GM23338 (cell line): ENCODE measurements around the gene KLHDC7A. TPM values are rescaled to one million over a fixed set of nuclear protein-coding genes. Genes with fewer than 3 reads are reported as not detected.

Experiments
- ATAC-seq: fragments of 200-7000 bp; cut with Tn5 transposase; 3 replicates; pipeline ENCODE4 v1.9.1; 2020
- DNase-seq: peaks from one replicate; pipeline ENCODE4 v3.0.0-alpha.2; 2015; ENCODE audit warnings: low spot score
- H2AFZ ChIP-seq: fragments of 200-600 bp; sonication (generic); 2 replicates; pipeline ENCODE4 v1.8.0; 2016; ENCODE audit warnings: antibody characterized with exemption, mild to moderate bottlenecking, moderate library complexity
- H3F3A ChIP-seq: fragments of 200-600 bp; sonication (generic); replicated peaks from 2 replicates; pipeline ENCODE4 v1.8.0; 2017; ENCODE audit warnings: antibody characterized with exemption, mixed run types, low read depth
- H3K27ac ChIP-seq: fragments of 200-600 bp; sonication (generic); 2 replicates; pipeline ENCODE4 v1.6.1; 2016; ENCODE audit warnings: low read depth
- H3K27me3 ChIP-seq: fragments of 200-600 bp; sonication (generic); 2 replicates; pipeline ENCODE4 v1.8.0; 2016; ENCODE audit warnings: mild to moderate bottlenecking, mixed run types, moderate library complexity; ENCODE audit not compliant: insufficient read depth
- H3K36me3 ChIP-seq: fragments of 200-600 bp; sonication (generic); 2 replicates; pipeline ENCODE4 v1.8.0; 2016; ENCODE audit warnings: mild to moderate bottlenecking; ENCODE audit not compliant: insufficient read depth
- H3K4me1 ChIP-seq: fragments of 200-600 bp; sonication (generic); 2 replicates; pipeline ENCODE4 v1.8.0; 2016; ENCODE audit warnings: mild to moderate bottlenecking, moderate library complexity; ENCODE audit not compliant: insufficient read depth
- H3K4me2 ChIP-seq: fragments of 200-600 bp; sonication (generic); 2 replicates; pipeline ENCODE4 v1.7.1; 2017; ENCODE audit warnings: mixed run types
- H3K4me3 ChIP-seq: fragments of 200-600 bp; sonication (generic); 2 replicates; pipeline ENCODE4 v1.6.1; 2016; ENCODE audit warnings: mixed run types
- H3K79me2 ChIP-seq: fragments of 200-600 bp; sonication (generic); replicated peaks from 2 replicates; pipeline ENCODE4 v1.8.0; 2017; ENCODE audit warnings: mild to moderate bottlenecking; ENCODE audit not compliant: insufficient read depth
- H3K9me2 ChIP-seq: fragments of 200-600 bp; sonication (generic); 2 replicates; pipeline ENCODE4 v1.8.0; 2017; ENCODE audit not compliant: insufficient read depth
- H4K20me1 ChIP-seq: fragments of 200-600 bp; sonication (generic); replicated peaks from 2 replicates; pipeline ENCODE4 v1.8.0; 2017; ENCODE audit warnings: mild to moderate bottlenecking; ENCODE audit not compliant: insufficient read depth
- H3K27ac Mint-ChIP-seq: 2 replicates; pipeline ENCODE4 v1.8.0; 2020; ENCODE audit warnings: inconsistent platforms, mild to moderate bottlenecking, moderate library complexity, mixed read lengths
- H3K27me3 Mint-ChIP-seq: 3 replicates; pipeline ENCODE4 v1.8.0; 2022; ENCODE audit warnings: low read depth, mild to moderate bottlenecking, moderate library complexity, mixed read lengths, inconsistent platforms; ENCODE audit not compliant: insufficient read depth, poor library complexity
- H3K36me3 Mint-ChIP-seq: 3 replicates; pipeline ENCODE4 v1.8.0; 2021; ENCODE audit warnings: low read depth, mild to moderate bottlenecking, inconsistent platforms, moderate library complexity, mixed read lengths
- H3K4me1 Mint-ChIP-seq: 3 replicates; pipeline ENCODE4 v1.8.0; 2020; ENCODE audit warnings: mild to moderate bottlenecking, inconsistent platforms, mixed read lengths
- H3K4me3 Mint-ChIP-seq: 3 replicates; pipeline ENCODE4 v1.8.0; 2021; ENCODE audit warnings: moderate library complexity, mild to moderate bottlenecking, inconsistent platforms, mixed read lengths
- H3K9me3 Mint-ChIP-seq: 3 replicates; pipeline ENCODE4 v1.8.0; 2020; ENCODE audit warnings: moderate library complexity, mild to moderate bottlenecking, inconsistent platforms, mixed read lengths
- CREB1 ChIP-seq: fragments of 250-450 bp; sonication (Bioruptor Pico); IDR thresholded peaks from 2 replicates; pipeline ENCODE4 v1.5.0; 2020; ENCODE audit warnings: low read depth, mild to moderate bottlenecking, moderate library complexity
- CTCF ChIP-seq, 2 experiments: fragments of 200-600 bp in 1 of 2; sonication (generic) in 1 of 2; conservative IDR thresholded peaks; 2 replicates each; pipeline versions ENCODE4 v1.5.1 to v1.6.1; 2016 to 2017; ENCODE audit warnings: antibody characterized with exemption in 2 of 2, low read depth in 2 of 2, mild to moderate bottlenecking in 2 of 2, moderate library complexity in 1 of 2
- EZH2 ChIP-seq: fragments of 200-600 bp; sonication (generic); IDR thresholded peaks from one replicate; pipeline ENCODE4 v1.8.0; 2017; ENCODE audit warnings: antibody characterized with exemption, mild to moderate bottlenecking, low read depth; ENCODE audit not compliant: unreplicated experiment
- EZH2phosphoT487 ChIP-seq: fragments of 200-600 bp; sonication (generic); IDR thresholded peaks from one replicate; pipeline ENCODE4 v1.8.1; 2018; ENCODE audit warnings: antibody characterized with exemption; ENCODE audit not compliant: unreplicated experiment
- JUNB ChIP-seq: IDR thresholded peaks from one replicate; pipeline ENCODE4 v1.6.1; 2016; ENCODE audit warnings: antibody characterized with exemption; ENCODE audit not compliant: unreplicated experiment
- NANOG ChIP-seq: IDR thresholded peaks from 2 replicates; pipeline ENCODE4 v1.6.1; 2016; ENCODE audit warnings: antibody characterized with exemption, borderline replicate concordance
- POLR2AphosphoS5 ChIP-seq: IDR thresholded peaks from 2 replicates; pipeline ENCODE4 v1.6.1; 2016; ENCODE audit warnings: antibody characterized with exemption, low read depth
- REST ChIP-seq: IDR thresholded peaks from one replicate; pipeline ENCODE4 v1.6.1; 2018; ENCODE audit warnings: antibody characterized with exemption; ENCODE audit not compliant: unreplicated experiment
- STAT1 ChIP-seq: IDR thresholded peaks from one replicate; pipeline ENCODE4 v1.6.1; 2016; ENCODE audit warnings: antibody characterized with exemption; ENCODE audit not compliant: unreplicated experiment
- ZNF114 ChIP-seq: fragments of 250-450 bp; sonication (Bioruptor Pico); IDR thresholded peaks from 2 replicates; pipeline ENCODE4 v1.5.0; 2020; ENCODE audit warnings: mild to moderate bottlenecking, moderate library complexity
- ZNF331 ChIP-seq: fragments of 250-450 bp; sonication (Bioruptor Pico); IDR thresholded peaks from 2 replicates; pipeline ENCODE4 v1.5.0; 2020; ENCODE audit warnings: low read depth, mild to moderate bottlenecking, moderate library complexity
- polyA plus RNA-seq: library from polyadenylated mRNA; unstranded; fragments of >200 nt; fragmentation: Nextera tagmentation; extraction: Ambion mirVana; gene quantifications from 2 replicates; pipeline ENCODE4 v1.2.1, GENCODE V29; 2016
- total RNA-seq: library from RNA; depleted of rRNA; stranded (reverse); fragments of >200 nt; shearing (Covaris generic); gene quantifications from 2 replicates; pipeline ENCODE4 v1.2.3, GENCODE V29; 2014
- TF ChIP-seq, protein P1 (sequence below): IDR thresholded peaks from 2 replicates; pipeline ENCODE4 v1.6.1; 2016; ENCODE audit warnings: antibody characterized with exemption
- TF ChIP-seq, protein P2 (sequence below): fragments of 250-450 bp; sonication (Bioruptor Pico); IDR thresholded peaks from 2 replicates; pipeline ENCODE4 v1.5.0; 2020; ENCODE audit warnings: mild to moderate bottlenecking, moderate library complexity

KLHDC7A gene
- total and polyA plus RNA-seq, 2 experiments from 2014 or later, result 4.5 to 22.4 TPM

DNA sequence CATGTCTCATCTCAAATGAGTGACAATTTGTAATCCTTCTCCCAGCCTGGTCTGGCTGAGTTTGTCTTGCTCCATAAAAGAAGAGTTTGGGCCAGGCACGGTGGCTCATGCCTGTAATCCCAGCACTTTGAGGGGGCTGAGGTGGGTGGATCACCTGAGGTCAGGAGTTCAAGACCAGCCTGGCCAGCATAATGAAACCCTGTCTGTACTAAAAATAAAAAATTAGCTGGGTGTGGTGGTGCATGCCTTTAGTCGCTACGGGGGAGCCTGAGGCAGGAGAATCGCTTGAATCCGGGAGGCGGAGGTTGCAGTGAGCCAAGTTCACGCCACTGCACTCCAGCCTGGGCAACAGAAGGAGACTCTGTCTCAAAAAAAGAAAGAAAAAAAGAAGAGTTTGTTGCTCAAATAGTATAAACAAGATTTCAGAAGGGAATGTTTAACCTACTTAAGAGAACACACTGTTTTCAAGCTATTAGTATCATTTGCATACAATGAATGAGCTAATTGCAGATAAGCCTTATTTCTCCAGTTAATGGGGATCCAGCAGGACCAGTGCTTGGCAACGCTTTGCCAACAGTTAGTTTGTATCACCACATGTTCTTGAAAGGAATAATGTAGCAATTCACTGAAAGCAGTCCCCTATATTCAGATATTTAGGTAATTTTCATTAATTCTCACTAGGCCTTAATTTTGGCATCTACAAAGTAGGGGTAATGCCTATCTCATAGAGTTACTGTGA lies 15.9 kb downstream of the KLHDC7A start:
- H3K27me3 ChIP-seq, result no peaks in the 10 kb centered on the region
- no peak overlapping the region for H2AFZ ChIP-seq
- H3F3A ChIP-seq, result no peaks in the 10 kb centered on the region
- Mint-ChIP-seq H3K27me3 (peaks cover 6% of the 10 kb centered on the region), H3K27ac (no peak overlapping the region), H3K4me1 (no peaks in the 10 kb centered on the region), H3K36me3 (peaks cover 9% of the 10 kb centered on the region), H3K4me3 (no peak overlapping the region), H3K9me3 (peaks cover 19% of the 10 kb centered on the region)
- TF ChIP-seq CREB1 (no peak), ZNF331 (CRISPR knock-in tag) (no peak), STAT1 (no peak), EZH2phosphoT487 (no peak), ZNF114 (CRISPR knock-in tag) (no peak), NANOG (no peak), POLR2AphosphoS5 (no peak), JUNB (no peak), REST (no peak), EZH2 (no peak), CTCF (conservative IDR thresholded peaks at IDR 0.05; ENCODE audit: low read depth in 2 of 2) (no peak)
- TF ChIP-seq, protein P1, sequence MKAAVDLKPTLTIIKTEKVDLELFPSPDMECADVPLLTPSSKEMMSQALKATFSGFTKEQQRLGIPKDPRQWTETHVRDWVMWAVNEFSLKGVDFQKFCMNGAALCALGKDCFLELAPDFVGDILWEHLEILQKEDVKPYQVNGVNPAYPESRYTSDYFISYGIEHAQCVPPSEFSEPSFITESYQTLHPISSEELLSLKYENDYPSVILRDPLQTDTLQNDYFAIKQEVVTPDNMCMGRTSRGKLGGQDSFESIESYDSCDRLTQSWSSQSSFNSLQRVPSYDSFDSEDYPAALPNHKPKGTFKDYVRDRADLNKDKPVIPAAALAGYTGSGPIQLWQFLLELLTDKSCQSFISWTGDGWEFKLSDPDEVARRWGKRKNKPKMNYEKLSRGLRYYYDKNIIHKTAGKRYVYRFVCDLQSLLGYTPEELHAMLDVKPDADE, result no peak
- TF ChIP-seq, protein P2, sequence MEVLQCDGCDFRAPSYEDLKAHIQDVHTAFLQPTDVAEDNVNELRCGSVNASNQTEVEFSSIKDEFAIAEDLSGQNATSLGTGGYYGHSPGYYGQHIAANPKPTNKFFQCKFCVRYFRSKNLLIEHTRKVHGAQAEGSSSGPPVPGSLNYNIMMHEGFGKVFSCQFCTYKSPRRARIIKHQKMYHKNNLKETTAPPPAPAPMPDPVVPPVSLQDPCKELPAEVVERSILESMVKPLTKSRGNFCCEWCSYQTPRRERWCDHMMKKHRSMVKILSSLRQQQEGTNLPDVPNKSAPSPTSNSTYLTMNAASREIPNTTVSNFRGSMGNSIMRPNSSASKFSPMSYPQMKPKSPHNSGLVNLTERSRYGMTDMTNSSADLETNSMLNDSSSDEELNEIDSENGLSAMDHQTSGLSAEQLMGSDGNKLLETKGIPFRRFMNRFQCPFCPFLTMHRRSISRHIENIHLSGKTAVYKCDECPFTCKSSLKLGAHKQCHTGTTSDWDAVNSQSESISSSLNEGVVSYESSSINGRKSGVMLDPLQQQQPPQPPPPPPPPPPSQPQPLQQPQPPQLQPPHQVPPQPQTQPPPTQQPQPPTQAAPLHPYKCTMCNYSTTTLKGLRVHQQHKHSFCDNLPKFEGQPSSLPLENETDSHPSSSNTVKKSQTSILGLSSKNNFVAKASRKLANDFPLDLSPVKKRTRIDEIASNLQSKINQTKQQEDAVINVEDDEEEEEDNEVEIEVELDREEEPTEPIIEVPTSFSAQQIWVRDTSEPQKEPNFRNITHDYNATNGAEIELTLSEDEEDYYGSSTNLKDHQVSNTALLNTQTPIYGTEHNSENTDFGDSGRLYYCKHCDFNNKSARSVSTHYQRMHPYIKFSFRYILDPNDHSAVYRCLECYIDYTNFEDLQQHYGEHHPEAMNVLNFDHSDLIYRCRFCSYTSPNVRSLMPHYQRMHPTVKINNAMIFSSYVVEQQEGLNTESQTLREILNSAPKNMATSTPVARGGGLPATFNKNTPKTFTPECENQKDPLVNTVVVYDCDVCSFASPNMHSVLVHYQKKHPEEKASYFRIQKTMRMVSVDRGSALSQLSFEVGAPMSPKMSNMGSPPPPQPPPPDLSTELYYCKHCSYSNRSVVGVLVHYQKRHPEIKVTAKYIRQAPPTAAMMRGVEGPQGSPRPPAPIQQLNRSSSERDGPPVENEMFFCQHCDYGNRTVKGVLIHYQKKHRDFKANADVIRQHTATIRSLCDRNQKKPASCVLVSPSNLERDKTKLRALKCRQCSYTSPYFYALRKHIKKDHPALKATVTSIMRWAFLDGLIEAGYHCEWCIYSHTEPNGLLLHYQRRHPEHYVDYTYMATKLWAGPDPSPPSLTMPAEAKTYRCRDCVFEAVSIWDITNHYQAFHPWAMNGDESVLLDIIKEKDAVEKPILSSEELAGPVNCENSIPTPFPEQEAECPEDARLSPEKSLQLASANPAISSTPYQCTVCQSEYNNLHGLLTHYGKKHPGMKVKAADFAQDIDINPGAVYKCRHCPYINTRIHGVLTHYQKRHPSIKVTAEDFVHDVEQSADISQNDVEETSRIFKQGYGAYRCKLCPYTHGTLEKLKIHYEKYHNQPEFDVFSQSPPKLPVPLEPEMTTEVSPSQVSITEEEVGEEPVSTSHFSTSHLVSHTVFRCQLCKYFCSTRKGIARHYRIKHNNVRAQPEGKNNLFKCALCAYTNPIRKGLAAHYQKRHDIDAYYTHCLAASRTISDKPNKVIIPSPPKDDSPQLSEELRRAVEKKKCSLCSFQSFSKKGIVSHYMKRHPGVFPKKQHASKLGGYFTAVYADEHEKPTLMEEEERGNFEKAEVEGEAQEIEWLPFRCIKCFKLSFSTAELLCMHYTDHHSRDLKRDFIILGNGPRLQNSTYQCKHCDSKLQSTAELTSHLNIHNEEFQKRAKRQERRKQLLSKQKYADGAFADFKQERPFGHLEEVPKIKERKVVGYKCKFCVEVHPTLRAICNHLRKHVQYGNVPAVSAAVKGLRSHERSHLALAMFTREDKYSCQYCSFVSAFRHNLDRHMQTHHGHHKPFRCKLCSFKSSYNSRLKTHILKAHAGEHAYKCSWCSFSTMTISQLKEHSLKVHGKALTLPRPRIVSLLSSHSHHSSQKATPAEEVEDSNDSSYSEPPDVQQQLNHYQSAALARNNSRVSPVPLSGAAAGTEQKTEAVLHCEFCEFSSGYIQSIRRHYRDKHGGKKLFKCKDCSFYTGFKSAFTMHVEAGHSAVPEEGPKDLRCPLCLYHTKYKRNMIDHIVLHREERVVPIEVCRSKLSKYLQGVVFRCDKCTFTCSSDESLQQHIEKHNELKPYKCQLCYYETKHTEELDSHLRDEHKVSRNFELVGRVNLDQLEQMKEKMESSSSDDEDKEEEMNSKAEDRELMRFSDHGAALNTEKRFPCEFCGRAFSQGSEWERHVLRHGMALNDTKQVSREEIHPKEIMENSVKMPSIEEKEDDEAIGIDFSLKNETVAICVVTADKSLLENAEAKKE (CRISPR knock-in tag), result no peak
- H3K79me2 ChIP-seq, result no peaks in the 10 kb centered on the region
- H3K36me3 ChIP-seq, result no peaks in the 10 kb centered on the region
- no peak for ATAC-seq
- no peaks in the 10 kb centered on the region for H3K4me1 ChIP-seq
- H3K4me2 ChIP-seq, result no peak overlapping the region
- H4K20me1 ChIP-seq, result no peaks in the 10 kb centered on the region
- no peak overlapping the region for H3K27ac ChIP-seq
- no peaks in the 10 kb centered on the region for H3K9me2 ChIP-seq
- DNase-seq, result no peak
- no peak overlapping the region for H3K4me3 ChIP-seq
